Measurements from ENCODE around the gene COG2. TPM values are rescaled to one million over a fixed set of nuclear protein-coding genes. Genes with fewer than 3 reads are reported as not detected.
A peak's percentile ranks its signal among the peaks of the same experiment; 100 is the strongest.

COG2 gene
- total and polyA plus RNA-seq, 2 of the 13 experiments (the other 11 are each of a cell fraction or from before 2014, with no cell fraction given), result 16.8 to 36.3 TPM

- TF ChIP-seq, protein P1, sequence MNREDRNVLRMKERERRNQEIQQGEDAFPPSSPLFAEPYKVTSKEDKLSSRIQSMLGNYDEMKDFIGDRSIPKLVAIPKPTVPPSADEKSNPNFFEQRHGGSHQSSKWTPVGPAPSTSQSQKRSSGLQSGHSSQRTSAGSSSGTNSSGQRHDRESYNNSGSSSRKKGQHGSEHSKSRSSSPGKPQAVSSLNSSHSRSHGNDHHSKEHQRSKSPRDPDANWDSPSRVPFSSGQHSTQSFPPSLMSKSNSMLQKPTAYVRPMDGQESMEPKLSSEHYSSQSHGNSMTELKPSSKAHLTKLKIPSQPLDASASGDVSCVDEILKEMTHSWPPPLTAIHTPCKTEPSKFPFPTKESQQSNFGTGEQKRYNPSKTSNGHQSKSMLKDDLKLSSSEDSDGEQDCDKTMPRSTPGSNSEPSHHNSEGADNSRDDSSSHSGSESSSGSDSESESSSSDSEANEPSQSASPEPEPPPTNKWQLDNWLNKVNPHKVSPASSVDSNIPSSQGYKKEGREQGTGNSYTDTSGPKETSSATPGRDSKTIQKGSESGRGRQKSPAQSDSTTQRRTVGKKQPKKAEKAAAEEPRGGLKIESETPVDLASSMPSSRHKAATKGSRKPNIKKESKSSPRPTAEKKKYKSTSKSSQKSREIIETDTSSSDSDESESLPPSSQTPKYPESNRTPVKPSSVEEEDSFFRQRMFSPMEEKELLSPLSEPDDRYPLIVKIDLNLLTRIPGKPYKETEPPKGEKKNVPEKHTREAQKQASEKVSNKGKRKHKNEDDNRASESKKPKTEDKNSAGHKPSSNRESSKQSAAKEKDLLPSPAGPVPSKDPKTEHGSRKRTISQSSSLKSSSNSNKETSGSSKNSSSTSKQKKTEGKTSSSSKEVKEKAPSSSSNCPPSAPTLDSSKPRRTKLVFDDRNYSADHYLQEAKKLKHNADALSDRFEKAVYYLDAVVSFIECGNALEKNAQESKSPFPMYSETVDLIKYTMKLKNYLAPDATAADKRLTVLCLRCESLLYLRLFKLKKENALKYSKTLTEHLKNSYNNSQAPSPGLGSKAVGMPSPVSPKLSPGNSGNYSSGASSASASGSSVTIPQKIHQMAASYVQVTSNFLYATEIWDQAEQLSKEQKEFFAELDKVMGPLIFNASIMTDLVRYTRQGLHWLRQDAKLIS (CRISPR knock-in tag; IDR thresholded peaks at IDR 0.05), result peak; percentile 58
- TF ChIP-seq FOXM1 (CRISPR knock-in tag; IDR thresholded peaks at IDR 0.05) (peak; percentile 82; the same call in 1 of the 2 replicates), KLF16 (CRISPR knock-in tag; IDR thresholded peaks at IDR 0.05) (peak in 1 of 2 experiments; percentile 89; a peak in 2 of 4 replicates), KMT2B (CRISPR knock-in tag; IDR thresholded peaks at IDR 0.05) (peak; percentile 73), ZNF605 (CRISPR knock-in tag; IDR thresholded peaks at IDR 0.05) (peak; percentile 43; the same call in 1 of the 2 replicates), ZNF639 (CRISPR knock-in tag; conservative IDR thresholded peaks at IDR 0.05) (peak; percentile 81; the same call in 1 of the 2 replicates), ZNF180 (CRISPR knock-in tag; IDR thresholded peaks at IDR 0.05; ENCODE audit: borderline replicate concordance, low read depth) (peak; percentile 72; the same call in 1 of the 2 replicates), ZBTB7A (CRISPR knock-in tag; IDR thresholded peaks at IDR 0.05) (peak; percentile 79; the same call in 1 of the 2 replicates), SKIL (CRISPR knock-in tag; IDR thresholded peaks at IDR 0.05; ENCODE audit: borderline replicate concordance) (peak; percentile 96), SKI (IDR thresholded peaks at IDR 0.05; ENCODE audit: partially characterized antibody) (peak; percentile 73), MAFK (conservative IDR thresholded peaks at IDR 0.05 in 1 of 2, IDR thresholded peaks at IDR 0.05 in 1 of 2; ENCODE audit: low read length in 2 of 2) (peak; percentile 30 to 31; a peak in 2 of 4 replicates), ZNF776 (CRISPR knock-in tag; IDR thresholded peaks at IDR 0.05) (no peak), NCOA5 (CRISPR knock-in tag; IDR thresholded peaks at IDR 0.05) (0 out of 2 replicates have a peak, but pooled peaks have one; percentile 90), ZSCAN9 (CRISPR knock-in tag; IDR thresholded peaks at IDR 0.05; ENCODE audit: borderline replicate concordance) (peak; percentile 94)
- TF ChIP-seq, protein P2, sequence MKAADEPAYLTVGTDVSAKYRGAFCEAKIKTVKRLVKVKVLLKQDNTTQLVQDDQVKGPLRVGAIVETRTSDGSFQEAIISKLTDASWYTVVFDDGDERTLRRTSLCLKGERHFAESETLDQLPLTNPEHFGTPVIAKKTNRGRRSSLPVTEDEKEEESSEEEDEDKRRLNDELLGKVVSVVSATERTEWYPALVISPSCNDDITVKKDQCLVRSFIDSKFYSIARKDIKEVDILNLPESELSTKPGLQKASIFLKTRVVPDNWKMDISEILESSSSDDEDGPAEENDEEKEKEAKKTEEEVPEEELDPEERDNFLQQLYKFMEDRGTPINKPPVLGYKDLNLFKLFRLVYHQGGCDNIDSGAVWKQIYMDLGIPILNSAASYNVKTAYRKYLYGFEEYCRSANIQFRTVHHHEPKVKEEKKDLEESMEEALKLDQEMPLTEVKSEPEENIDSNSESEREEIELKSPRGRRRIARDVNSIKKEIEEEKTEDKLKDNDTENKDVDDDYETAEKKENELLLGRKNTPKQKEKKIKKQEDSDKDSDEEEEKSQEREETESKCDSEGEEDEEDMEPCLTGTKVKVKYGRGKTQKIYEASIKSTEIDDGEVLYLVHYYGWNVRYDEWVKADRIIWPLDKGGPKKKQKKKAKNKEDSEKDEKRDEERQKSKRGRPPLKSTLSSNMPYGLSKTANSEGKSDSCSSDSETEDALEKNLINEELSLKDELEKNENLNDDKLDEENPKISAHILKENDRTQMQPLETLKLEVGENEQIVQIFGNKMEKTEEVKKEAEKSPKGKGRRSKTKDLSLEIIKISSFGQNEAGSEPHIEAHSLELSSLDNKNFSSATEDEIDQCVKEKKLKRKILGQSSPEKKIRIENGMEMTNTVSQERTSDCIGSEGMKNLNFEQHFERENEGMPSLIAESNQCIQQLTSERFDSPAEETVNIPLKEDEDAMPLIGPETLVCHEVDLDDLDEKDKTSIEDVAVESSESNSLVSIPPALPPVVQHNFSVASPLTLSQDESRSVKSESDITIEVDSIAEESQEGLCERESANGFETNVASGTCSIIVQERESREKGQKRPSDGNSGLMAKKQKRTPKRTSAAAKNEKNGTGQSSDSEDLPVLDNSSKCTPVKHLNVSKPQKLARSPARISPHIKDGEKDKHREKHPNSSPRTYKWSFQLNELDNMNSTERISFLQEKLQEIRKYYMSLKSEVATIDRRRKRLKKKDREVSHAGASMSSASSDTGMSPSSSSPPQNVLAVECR (CRISPR knock-in tag; IDR thresholded peaks at IDR 0.05; ENCODE audit: borderline replicate concordance), result peak; percentile 86; the same call in 1 of the 2 replicates
Observed at GRCh38 chr1:230702934-230703678, 60.8 kb downstream of the COG2 start (continued).
